Stimulated activated CD4-positive, alpha-beta T cell treated with anti-CD3 and anti-CD28 coated beads, Interleukin-4, amount 100 ng/mL, for 1 hour (primary cell): ENCODE data around the gene CTDSPL.
A peak's percentile ranks its signal among the peaks of the same experiment; 100 is the strongest.

Source experiments
- DNase-seq: peaks from one replicate; pipeline ENCODE4 v3.0.0-alpha.2; 2020

Gene CTDSPL

GRCh38 chr3:37991109-37991508, 129.4 kb downstream of the CTDSPL start:
- no peak for DNase-seq

- no peak for DNase-seq
These were observed 130.1 kb downstream of the CTDSPL start for GRCh38 chr3:37991823-37992222.

- DNase-seq = no peak
These were observed 130.8 kb downstream of the CTDSPL start for GRCh38 chr3:37992271-37993066.

GRCh38 chr3:37993067-37993455, 131.4 kb downstream of the CTDSPL start:
- DNase-seq = no peak

- DNase-seq = no peak
These were observed 131.8 kb downstream of the CTDSPL start for GRCh38 chr3:37993460-37993819.

GRCh38 chr3:37993820-37994638, 132.3 kb downstream of the CTDSPL start:
- peak; percentile 70 for DNase-seq

GRCh38 chr3:37994639-37994972, 132.9 kb downstream of the CTDSPL start:
- DNase-seq = no peak

GRCh38 chr3:37995652-37996641, 134.3 kb downstream of the CTDSPL start:
- DNase-seq = no peak

- peak; percentile 82 for DNase-seq
These were observed 135.2 kb downstream of the CTDSPL start for GRCh38 chr3:37996785-37997301.

- no peak for DNase-seq
These were observed 135.7 kb downstream of the CTDSPL start for GRCh38 chr3:37997342-37997741.

GRCh38 chr3:37997791-37998370, 136.2 kb downstream of the CTDSPL start:
- no peak for DNase-seq

GRCh38 chr3:37999836-38000235, 138.2 kb downstream of the CTDSPL start:
- DNase-seq = no peak

- DNase-seq = no peak
These were observed 138.7 kb downstream of the CTDSPL start for GRCh38 chr3:38000242-38000916.

- DNase-seq = no peak
These were observed 139.3 kb downstream of the CTDSPL start for GRCh38 chr3:38000965-38001455.

- no peak for DNase-seq
These were observed 139.9 kb downstream of the CTDSPL start for GRCh38 chr3:38001456-38002081.

GRCh38 chr3:38002291-38002876, 140.7 kb downstream of the CTDSPL start:
- no peak for DNase-seq

GRCh38 chr3:38002940-38003339, 141.3 kb downstream of the CTDSPL start:
- DNase-seq = no peak

GRCh38 chr3:38003371-38003816, 141.7 kb downstream of the CTDSPL start:
- peak; percentile 59 for DNase-seq

GRCh38 chr3:38003817-38004414, 142.2 kb downstream of the CTDSPL start:
- no peak for DNase-seq

GRCh38 chr3:38004415-38005075, 142.9 kb downstream of the CTDSPL start:
- peak; percentile 59 for DNase-seq
